KOPT-K1 (cell line): ENCODE measurements around the gene ZG16B.

Experiments used
- H3K27ac ChIP-seq: fragments of 200-600 bp; sonication (generic); 2 replicates; pipeline ENCODE4 v1.5.1; 2016; ENCODE audit warnings: antibody characterized with exemption, mild to moderate bottlenecking, low read depth, low read length; ENCODE audit not compliant: poor library complexity, severe bottlenecking
- H3K36me3 ChIP-seq: fragments of 200-600 bp; sonication (generic); 2 replicates; pipeline ENCODE4 v1.5.1; 2017; ENCODE audit warnings: antibody characterized with exemption, mild to moderate bottlenecking, low read length, moderate library complexity; ENCODE audit not compliant: insufficient read depth
- H3K9me3 ChIP-seq: fragments of 200-600 bp; sonication (generic); 2 replicates; pipeline ENCODE4 v1.5.1; 2017; ENCODE audit warnings: antibody characterized with exemption, low read length, mild to moderate bottlenecking; ENCODE audit not compliant: insufficient read depth, poor library complexity, severe bottlenecking

ZG16B gene

DNA sequence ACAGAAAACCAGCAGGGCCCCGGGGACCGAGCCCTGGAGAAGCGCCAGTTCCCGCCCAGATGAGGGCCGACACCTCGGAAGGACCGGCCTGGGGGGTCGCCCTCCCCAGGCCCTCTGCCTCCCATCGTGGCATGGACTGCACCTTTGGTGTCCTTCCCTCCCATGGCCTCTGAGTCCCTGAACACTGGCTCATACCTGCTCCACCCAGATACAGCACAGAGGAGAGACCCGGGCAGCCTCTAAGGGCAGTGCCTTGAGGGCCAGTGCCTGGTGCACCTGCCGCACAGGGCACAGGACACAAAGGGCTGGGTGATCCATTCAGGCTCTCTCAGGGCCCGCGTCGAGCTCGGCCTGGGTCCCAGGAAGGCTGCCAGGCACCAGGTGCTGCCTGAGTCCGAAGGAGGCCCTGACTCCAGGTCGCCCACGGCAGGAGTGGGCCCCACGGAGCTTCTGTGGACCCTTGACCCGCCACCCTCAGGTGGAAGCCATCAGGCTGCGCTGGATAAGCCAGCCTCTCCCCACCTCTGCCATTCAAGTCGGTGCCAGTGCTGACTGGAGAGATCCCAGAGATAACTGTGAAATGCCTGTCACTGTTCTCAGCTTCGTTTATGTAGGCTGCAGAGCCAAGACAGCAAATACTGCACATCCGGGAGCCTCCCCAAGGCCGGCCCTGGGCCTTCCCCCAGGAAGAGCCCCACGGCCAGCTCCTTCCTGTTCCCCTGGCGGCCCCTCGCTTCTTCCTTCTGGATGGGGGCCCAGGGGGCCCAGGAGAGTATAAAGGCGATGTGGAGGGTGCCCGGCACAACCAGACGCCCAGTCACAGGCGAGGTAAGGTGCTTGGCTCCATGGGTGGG, at the start of gene ZG16B:
Gene ZG16B (plus strand): TSS at position 803 of the 854 bp plus-strand sequence. CDS start 139 bp downstream, outside the sequence.
- Histone ChIP-seq H3K27ac (no peak within 1 kb of the TSS), H3K36me3 (no peaks in the 10 kb centered on the region), H3K9me3 (no peaks in the 10 kb centered on the region)

DNA sequence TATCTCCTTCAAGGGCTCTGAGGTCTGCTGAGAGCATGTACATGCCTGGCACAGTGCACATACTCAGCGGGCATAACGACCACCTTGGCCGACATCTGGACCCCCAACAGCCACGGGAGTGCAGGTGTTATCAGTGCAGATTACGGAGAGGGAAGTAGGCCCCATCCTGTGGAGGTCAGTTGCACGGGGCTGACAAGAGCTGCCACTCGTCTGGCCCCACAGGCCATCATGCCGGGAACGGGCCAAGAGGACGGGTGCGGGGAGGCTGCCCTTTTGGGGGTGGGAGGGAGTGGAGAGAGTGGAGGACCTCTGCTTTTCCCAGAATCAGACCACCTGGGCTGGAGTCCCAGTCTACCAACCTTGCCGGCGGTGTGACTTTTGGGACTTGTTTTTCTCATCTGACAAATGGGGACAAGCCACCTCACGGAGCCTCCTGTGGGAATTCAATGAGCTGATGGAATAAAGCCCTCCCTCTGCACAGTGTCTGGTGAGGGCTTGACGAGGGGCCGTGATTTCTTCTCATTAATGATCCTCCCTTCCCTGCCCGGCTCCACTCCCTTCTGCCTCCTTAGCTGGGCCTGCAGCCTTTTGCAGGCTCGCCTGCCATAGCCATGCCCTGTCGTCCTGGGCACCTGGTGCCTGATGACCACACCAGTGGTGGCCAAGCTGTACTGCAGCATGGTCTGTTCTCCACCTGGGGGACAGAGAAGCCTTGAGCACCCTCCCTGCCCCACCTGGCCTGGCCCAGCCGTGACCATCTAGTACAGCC, 47.3 kb upstream of the ZG16B start:
- Histone ChIP-seq H3K27ac (no peak overlapping the region), H3K9me3 (no peaks in the 10 kb centered on the region), H3K36me3 (no peaks in the 10 kb centered on the region)

DNA sequence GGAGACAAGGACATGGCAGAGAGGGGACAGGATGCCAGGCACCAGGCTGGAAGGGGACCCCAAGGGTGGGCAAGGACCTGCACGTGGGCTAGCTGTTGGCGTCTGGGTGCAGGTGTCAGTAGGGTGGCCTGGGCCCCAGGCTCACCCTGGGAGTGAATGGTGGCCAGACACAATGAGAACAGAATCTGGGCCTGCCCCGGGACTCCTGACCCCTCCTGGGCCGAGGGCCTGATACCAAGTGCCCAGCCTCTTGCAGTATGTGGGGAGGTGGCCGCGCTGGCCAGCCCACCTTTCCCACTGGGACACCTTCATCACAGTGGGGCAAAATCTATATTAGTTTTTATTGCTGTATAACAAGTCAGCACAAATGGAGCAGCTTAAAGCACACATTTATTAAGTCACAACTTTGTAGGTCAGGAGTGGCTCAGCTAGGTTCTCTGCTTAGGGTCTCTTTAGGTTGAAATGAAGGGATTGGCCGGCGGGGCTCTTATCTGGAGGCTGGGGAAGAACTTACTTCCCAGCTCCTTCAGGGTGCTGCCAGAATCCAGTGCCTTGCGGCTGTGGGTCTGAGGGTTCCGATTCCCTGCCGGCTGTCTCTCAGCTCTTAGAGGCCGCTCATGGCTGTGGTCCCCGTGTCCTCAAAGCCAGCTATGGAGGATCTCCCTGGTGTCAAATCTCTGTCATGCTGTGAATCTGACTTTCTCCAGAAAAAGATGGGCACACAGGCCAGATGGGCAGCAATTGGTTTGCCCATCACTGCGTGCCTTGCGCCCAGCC, 46.3 kb upstream of the ZG16B start:
- Histone ChIP-seq H3K36me3 (no peaks in the 10 kb centered on the region), H3K27ac (no peak overlapping the region)

DNA sequence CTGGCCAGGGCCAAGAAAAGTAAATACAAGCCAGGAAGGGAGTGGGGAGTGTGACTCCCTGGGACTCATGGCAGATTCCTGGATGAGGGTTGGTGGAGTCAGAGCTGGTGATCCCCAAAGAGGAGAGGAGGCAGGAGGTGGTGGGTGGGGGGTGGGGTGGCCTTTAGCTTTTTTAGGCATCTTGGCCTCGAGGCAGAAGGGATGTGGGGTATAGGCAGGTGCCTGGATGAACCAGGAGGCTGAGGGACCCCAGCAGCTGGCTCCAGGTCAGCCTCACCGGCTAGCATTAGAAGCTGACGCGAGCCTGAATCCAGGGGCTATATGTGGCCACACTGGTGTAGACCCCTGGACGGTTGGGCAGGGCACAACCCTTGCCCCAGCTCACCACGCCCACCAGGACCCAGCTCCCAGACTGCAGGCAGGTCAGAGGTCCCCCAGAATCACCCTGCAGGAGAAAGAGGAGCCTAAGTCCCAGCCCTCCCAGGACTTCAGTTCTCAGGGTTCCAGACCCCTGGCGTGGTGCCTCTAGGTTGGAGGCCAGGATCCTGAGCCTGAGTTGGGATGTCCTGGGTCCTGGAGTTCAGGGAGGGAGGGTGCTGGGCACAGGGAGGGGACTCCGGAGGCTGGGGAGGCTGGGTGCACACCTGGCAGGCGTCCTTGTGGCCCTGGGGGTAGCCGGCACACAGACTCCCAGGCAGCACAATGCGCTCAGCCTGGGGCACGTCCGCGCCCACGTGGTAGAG, 45.6 kb upstream of the ZG16B start:
- Histone ChIP-seq H3K36me3 (no peaks in the 10 kb centered on the region), H3K9me3 (no peaks in the 10 kb centered on the region), H3K27ac (no peak overlapping the region)

More for the DNA sequence above, 46.3 kb upstream of the ZG16B start:
- H3K9me3 ChIP-seq: no peaks in the 10 kb centered on the region

GRCh38 chr16:2785101-2785991, 44.8 kb upstream of the ZG16B start:
- no peak overlapping the region for H3K27ac ChIP-seq
- H3K9me3 ChIP-seq: no peaks in the 10 kb centered on the region
- H3K36me3 ChIP-seq: no peaks in the 10 kb centered on the region

- no peak overlapping the region for H3K27ac ChIP-seq
- H3K9me3 ChIP-seq: no peaks in the 10 kb centered on the region
- no peaks in the 10 kb centered on the region for H3K36me3 ChIP-seq
Observed at GRCh38 chr16:2786061-2786825, 43.9 kb upstream of the ZG16B start.

DNA sequence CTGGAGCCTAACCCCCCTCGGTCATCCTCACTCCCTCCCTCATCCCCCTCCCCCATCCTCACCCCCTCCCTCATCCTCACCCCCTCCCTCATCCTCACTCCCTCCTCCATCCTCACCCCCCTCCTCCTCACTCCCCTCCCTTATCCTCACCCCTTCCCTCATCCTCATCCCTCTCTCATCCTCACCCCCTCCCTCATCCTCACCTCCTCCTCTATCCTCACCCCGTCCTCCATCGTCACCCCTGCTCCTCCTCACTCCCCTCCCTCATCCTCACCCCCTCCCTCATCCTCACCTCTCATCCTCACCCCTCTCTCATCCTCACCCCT, 43.3 kb upstream of the ZG16B start:
- Histone ChIP-seq H3K36me3 (no peaks in the 10 kb centered on the region), H3K9me3 (no peaks in the 10 kb centered on the region)

DNA sequence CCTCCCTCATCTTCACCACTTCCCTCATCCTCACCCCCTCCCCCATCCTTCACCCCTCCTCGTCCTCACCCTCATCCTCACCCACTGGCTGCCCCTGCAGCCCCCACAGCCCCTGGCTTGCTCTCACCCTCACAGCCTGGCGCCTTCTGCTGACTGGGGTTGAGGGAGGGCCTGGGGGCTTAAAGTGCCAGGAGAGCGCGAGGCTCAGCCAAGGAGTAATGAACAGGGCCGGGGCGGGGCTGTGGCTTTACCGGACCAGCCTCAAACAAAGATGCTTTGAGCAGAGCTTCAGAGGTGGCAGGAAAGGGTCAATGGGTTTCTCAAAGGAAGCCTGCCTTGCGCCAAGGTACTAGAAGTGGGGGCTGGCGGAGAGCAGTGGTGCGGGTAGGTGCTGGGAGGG, 42.7 kb upstream of the ZG16B start, which contains the start of gene PRSS33:
Gene PRSS33 (minus strand): TSS at position 155 of the 400 bp plus-strand sequence. CDS start 1,013 bp downstream, outside the sequence.
- Histone ChIP-seq H3K9me3 (no peaks in the 10 kb centered on the region), H3K27ac (no peak within 1 kb of the TSS), H3K36me3 (no peaks in the 10 kb centered on the region)

More for the DNA sequence above, 43.3 kb upstream of the ZG16B start:
- no peak overlapping the region for H3K27ac ChIP-seq

- Histone ChIP-seq H3K9me3 (no peaks in the 10 kb centered on the region), H3K36me3 (no peaks in the 10 kb centered on the region), H3K27ac (no peak overlapping the region)
Observed at GRCh38 chr16:2787961-2788360, 42.1 kb upstream of the ZG16B start.

DNA sequence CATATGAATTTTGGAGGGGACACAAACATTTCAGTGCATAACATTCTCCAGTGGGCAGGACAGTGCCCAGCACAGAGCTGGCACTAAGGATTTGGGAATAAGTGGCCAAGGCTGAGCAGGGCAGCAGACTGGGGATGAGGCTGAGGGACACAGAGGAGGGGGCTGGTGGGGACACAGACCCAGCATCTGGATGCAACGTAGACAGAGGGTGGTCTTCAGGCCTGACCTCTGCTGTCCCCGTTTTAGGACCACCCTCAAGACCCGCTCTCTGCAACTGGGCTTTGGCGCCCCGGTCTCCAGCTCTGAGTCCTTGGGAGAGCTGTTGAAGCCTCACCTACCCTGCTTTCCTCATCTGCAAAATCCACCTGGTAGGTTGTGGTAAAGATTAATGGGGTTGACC, 39.5 kb upstream of the ZG16B start:
- Histone ChIP-seq H3K27ac (no peak overlapping the region), H3K36me3 (no peaks in the 10 kb centered on the region)

GRCh38 chr16:2791174-2791573, 38.9 kb upstream of the ZG16B start:
- Histone ChIP-seq H3K27ac (no peak overlapping the region), H3K9me3 (no peaks in the 10 kb centered on the region), H3K36me3 (no peaks in the 10 kb centered on the region)

More for the DNA sequence above, 39.5 kb upstream of the ZG16B start:
- H3K9me3 ChIP-seq: no peaks in the 10 kb centered on the region

DNA sequence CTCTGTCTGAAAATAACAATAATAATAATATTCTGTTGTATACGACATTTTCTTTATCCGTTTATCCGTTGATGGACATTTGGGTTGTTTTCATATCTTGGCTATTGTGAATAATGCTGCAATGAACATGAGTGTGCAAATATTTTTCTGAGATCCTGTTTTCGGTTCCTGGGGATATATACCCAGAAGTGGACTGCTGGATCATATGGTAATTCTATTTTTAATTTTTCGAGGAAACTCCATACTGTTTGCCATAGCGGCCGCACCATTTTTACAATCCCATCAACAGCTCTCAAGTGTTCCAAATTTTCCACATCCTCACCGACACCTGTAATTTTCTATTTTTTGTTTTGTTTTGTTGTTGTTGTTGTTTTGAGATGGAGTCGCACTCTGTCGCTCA, 37.2 kb upstream of the ZG16B start:
- H3K9me3 ChIP-seq: no peaks in the 10 kb centered on the region
- H3K36me3 ChIP-seq: no peaks in the 10 kb centered on the region
- H3K27ac ChIP-seq: no peak overlapping the region
